RPMI7951 (cell line): ENCODE measurements around the gene VANGL1. TPM values are rescaled to one million over a fixed set of nuclear protein-coding genes. Genes with fewer than 3 reads are reported as not detected.

ENCODE experiments used
- DNase-seq: peaks from one replicate; pipeline ENCODE4 v3.0.0-alpha.2; 2012; ENCODE audit warnings: low read depth
- total RNA-seq: library from RNA; depleted of rRNA; stranded (reverse); fragments of >200 nt; shearing (Covaris generic); gene quantifications from 2 replicates; pipeline ENCODE4 v1.2.3, GENCODE V29; 2014

Gene VANGL1
- total RNA-seq, 1 experiment from 2014 or later = 21.9 TPM

- no peak for DNase-seq
Measured at GRCh38 chr1:115643666-115644065, 1.9 kb downstream of the VANGL1 start.

GRCh38 chr1:115644109-115644508, 2.3 kb downstream of the VANGL1 start:
- no peak for DNase-seq

GRCh38 chr1:115647047-115647446, 5.3 kb downstream of the VANGL1 start:
- DNase-seq = peak; percentile 28

GRCh38 chr1:115647507-115647906, 5.7 kb downstream of the VANGL1 start:
- DNase-seq = no peak

GRCh38 chr1:115647919-115648650, 6.3 kb downstream of the VANGL1 start:
- DNase-seq = no peak

GRCh38 chr1:115648717-115649691, 7.2 kb downstream of the VANGL1 start:
- DNase-seq = no peak

- DNase-seq = no peak
Measured at GRCh38 chr1:115649964-115650363, 8.2 kb downstream of the VANGL1 start.

- no peak for DNase-seq
Measured at GRCh38 chr1:115650961-115651360, 9.2 kb downstream of the VANGL1 start.

GRCh38 chr1:115651391-115651790, 9.6 kb downstream of the VANGL1 start:
- DNase-seq = no peak

GRCh38 chr1:115652236-115652788, 10.5 kb downstream of the VANGL1 start:
- no peak for DNase-seq

GRCh38 chr1:115654125-115654524, 12.4 kb downstream of the VANGL1 start:
- no peak for DNase-seq

- peak; percentile 47 for DNase-seq
Measured at GRCh38 chr1:115654663-115655305, 13.0 kb downstream of the VANGL1 start.

- no peak for DNase-seq
Measured at GRCh38 chr1:115655306-115655663, 13.5 kb downstream of the VANGL1 start.

- no peak for DNase-seq
Measured at GRCh38 chr1:115655916-115656315, 14.1 kb downstream of the VANGL1 start.

GRCh38 chr1:115656461-115657077, 14.8 kb downstream of the VANGL1 start:
- DNase-seq = no peak

- no peak for DNase-seq
Measured at GRCh38 chr1:115658646-115659045, 16.9 kb downstream of the VANGL1 start.

- no peak for DNase-seq
Measured at GRCh38 chr1:115660151-115660550, 18.4 kb downstream of the VANGL1 start.

GRCh38 chr1:115661157-115661556, 19.4 kb downstream of the VANGL1 start:
- no peak for DNase-seq

- DNase-seq = no peak
Measured at GRCh38 chr1:115665319-115666096, 23.7 kb downstream of the VANGL1 start.

GRCh38 chr1:115666206-115666605, 24.4 kb downstream of the VANGL1 start:
- no peak for DNase-seq

- DNase-seq = no peak
Measured at GRCh38 chr1:115666702-115667101, 24.9 kb downstream of the VANGL1 start.
